Peyer's patch (tissue), 4 donors: Measurements from ENCODE around the gene IL4I1.

Experiments used
- CTCF ChIP-seq, 6 experiments: fragments of 450-650 bp in 4 of 6; fragments of 200-600 bp in 2 of 6; sonication (generic) in 1 of 6; IDR thresholded peaks; one replicate each; pipeline ENCODE4 v1.5.1; 2017 to 2019; ENCODE audit warnings: antibody characterized with exemption in 6 of 6, mild to moderate bottlenecking in 3 of 6, moderate library complexity in 1 of 6
- POLR2A ChIP-seq, 2 donors: fragments of 450-650 bp; IDR thresholded peaks; one replicate each; pipeline ENCODE4 v1.5.1; 2017; ENCODE audit warnings: antibody characterized with exemption in 2 of 2, mild to moderate bottlenecking in 2 of 2, moderate library complexity in 2 of 2

GRCh38 chr19:49904136-49904535, 7.4 kb upstream of the IL4I1 start:
- no peak for TF ChIP-seq CTCF (IDR thresholded peaks at IDR 0.05)
- no peak for TF ChIP-seq POLR2A (IDR thresholded peaks at IDR 0.05)
